Panc1 (cell line): ENCODE measurements around the gene CTRB1. TPM values are rescaled to one million over a fixed set of nuclear protein-coding genes. Genes with fewer than 3 reads are reported as not detected.

ENCODE experiments used
- ATAC-seq: fragments of 200-7000 bp; cut with Tn5 transposase; 2 replicates; pipeline ENCODE4 v1.9.1; 2020; ENCODE audit warnings: mild to moderate bottlenecking, moderate library complexity
- BruUV-seq: library from RNA; stranded (reverse); fragments of 400-500 nt; replicated peaks from 2 replicates; lab custom pipeline; 2021; lab: Mats Ljungman, UMichigan
- CTCF ChIA-PET: fragments of 300-600 bp; sonication (Branson Sonifier 250); formaldehyde crosslinking; loops from one replicate; lab custom pipeline; 2022; ENCODE audit warnings: antibody characterized with exemption; lab: Charles Lee
- POLR2A ChIA-PET: fragments of 300-600 bp; sonication (Branson Sonifier 250); formaldehyde crosslinking; loops from one replicate; lab custom pipeline; 2022; ENCODE audit warnings: antibody characterized with exemption; lab: Charles Lee
- DNase-seq: peaks from one replicate; pipeline ENCODE4 v3.0.0-alpha.2; 2010; ENCODE audit warnings: low read depth, low spot score
- H3K27ac ChIP-seq: 2 replicates; pipeline ENCODE4 v1.5.1; 2011; ENCODE audit warnings: mild to moderate bottlenecking, low read length, inconsistent platforms
- H3K27me3 ChIP-seq: fragments of 200-500 bp; sonication (Bioruptor generic); 2 replicates; pipeline ENCODE4 v1.6.0; 2014; ENCODE audit warnings: low read length, inconsistent platforms; ENCODE audit not compliant: control insufficient read depth, insufficient read depth
- H3K36me3 ChIP-seq: fragments of 200-500 bp; sonication (Bioruptor generic); 2 replicates; pipeline ENCODE4 v1.5.1; 2014; ENCODE audit warnings: inconsistent platforms, mild to moderate bottlenecking, low read length, moderate library complexity; ENCODE audit not compliant: control insufficient read depth, insufficient read depth
- H3K4me1 ChIP-seq: 2 replicates; pipeline ENCODE4 v1.5.1; 2011; ENCODE audit warnings: inconsistent platforms, mild to moderate bottlenecking, low read length, moderate library complexity; ENCODE audit not compliant: control insufficient read depth, insufficient read depth
- H3K4me3 ChIP-seq, 2 experiments: 2 replicates each; pipeline ENCODE4 v1.5.1; 2011 to 2012; ENCODE audit warnings: low read depth in 2 of 2, low read length in 2 of 2, mild to moderate bottlenecking in 2 of 2, inconsistent platforms in 1 of 2, moderate library complexity in 1 of 2
- H3K9me3 ChIP-seq: fragments of 200-500 bp; sonication (Bioruptor generic); 2 replicates; pipeline ENCODE4 v1.5.1; 2014; ENCODE audit warnings: low read depth, mild to moderate bottlenecking, inconsistent platforms, low read length, moderate library complexity; ENCODE audit not compliant: control insufficient read depth, insufficient read depth
- POLR2AphosphoS5 ChIP-seq: IDR thresholded peaks from 2 replicates; pipeline ENCODE4 v1.6.1; 2012; ENCODE audit warnings: mild to moderate bottlenecking, low read depth, low read length, moderate library complexity
- SIN3A ChIP-seq: IDR thresholded peaks from 2 replicates; pipeline ENCODE4 v1.6.1; 2012; ENCODE audit warnings: low read depth, mild to moderate bottlenecking, low read length, moderate library complexity, borderline replicate concordance; ENCODE audit not compliant: insufficient read depth
- TCF7L2 ChIP-seq: IDR thresholded peaks from 2 replicates; pipeline ENCODE4 v1.6.1; 2011; ENCODE audit warnings: mild to moderate bottlenecking, low read depth, low read length, inconsistent platforms
- in situ Hi-C: cut with HindIII; loops from 2 replicates; pipeline ENCODE4 v1.10.0; 2016; ENCODE audit warnings: low sequenced_read_pairs, low pct_unique_long_range_greater_than_20kb
- intact Hi-C: fragments of 100-400 bp; cut with micrococcal nuclease; formaldehyde crosslinking; loops from one replicate; pipeline ENCODE4 v1.10.0; 2022; ENCODE audit not compliant: unreplicated experiment
- total RNA-seq: library from RNA; stranded (reverse); gene quantifications from one replicate; pipeline ENCODE4 v1.2.1, GENCODE V29; 2021; ENCODE audit not compliant: unreplicated experiment
- TF ChIP-seq, protein P1 (sequence below), 2 experiments: IDR thresholded peaks; 2 replicates each; pipeline ENCODE4 v1.6.1; 2011 to 2012; ENCODE audit warnings: low read depth in 2 of 2, control low read depth in 1 of 2, low read length in 1 of 2, mild to moderate bottlenecking in 1 of 2, moderate library complexity in 1 of 2; ENCODE audit not compliant: insufficient read depth in 1 of 2
- TF ChIP-seq, protein P2 (sequence below): fragments of 450-650 bp; IDR thresholded peaks from 2 replicates; pipeline ENCODE4 v1.5.1; 2017; ENCODE audit warnings: mild to moderate bottlenecking

The CTRB1 gene
- total RNA-seq, 1 experiment from 2014 or later: 2.7 TPM

DNA sequence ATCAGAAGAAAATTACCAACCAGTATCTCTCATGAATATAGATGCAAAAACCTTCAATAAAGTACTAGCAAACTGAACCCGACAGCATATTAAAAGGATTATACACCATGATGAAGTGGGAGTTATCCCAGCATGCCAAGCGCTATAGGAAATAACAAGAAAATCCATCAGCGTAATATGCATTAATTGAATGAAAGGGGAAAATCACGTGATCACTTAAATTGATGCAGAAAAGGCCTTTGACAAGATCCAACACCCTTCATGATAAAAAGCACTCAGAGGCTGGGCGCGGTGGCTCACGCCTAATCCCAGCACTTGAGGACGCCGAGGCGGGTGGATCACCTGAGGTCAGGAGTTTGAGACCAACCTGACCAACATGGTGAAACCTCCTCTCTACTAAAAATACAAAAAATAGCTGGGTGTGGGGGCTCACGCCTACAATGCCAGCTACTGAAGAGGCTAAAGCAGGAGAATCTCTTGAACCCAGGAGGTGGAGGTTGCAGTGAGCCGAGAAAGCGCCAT, 16.7 kb upstream of the CTRB1 start:
- H3K27ac ChIP-seq: no peak overlapping the region
- no peak for ATAC-seq
- H3K9me3 ChIP-seq: no peaks in the 10 kb centered on the region
- H3K4me1 ChIP-seq: no peaks in the 10 kb centered on the region
- in situ Hi-C loops: no loop called here
- no peak overlapping the region for H3K4me3 ChIP-seq
- TF ChIP-seq POLR2AphosphoS5: no peak
- TF ChIP-seq TCF7L2: no peak
- TF ChIP-seq, protein P1, sequence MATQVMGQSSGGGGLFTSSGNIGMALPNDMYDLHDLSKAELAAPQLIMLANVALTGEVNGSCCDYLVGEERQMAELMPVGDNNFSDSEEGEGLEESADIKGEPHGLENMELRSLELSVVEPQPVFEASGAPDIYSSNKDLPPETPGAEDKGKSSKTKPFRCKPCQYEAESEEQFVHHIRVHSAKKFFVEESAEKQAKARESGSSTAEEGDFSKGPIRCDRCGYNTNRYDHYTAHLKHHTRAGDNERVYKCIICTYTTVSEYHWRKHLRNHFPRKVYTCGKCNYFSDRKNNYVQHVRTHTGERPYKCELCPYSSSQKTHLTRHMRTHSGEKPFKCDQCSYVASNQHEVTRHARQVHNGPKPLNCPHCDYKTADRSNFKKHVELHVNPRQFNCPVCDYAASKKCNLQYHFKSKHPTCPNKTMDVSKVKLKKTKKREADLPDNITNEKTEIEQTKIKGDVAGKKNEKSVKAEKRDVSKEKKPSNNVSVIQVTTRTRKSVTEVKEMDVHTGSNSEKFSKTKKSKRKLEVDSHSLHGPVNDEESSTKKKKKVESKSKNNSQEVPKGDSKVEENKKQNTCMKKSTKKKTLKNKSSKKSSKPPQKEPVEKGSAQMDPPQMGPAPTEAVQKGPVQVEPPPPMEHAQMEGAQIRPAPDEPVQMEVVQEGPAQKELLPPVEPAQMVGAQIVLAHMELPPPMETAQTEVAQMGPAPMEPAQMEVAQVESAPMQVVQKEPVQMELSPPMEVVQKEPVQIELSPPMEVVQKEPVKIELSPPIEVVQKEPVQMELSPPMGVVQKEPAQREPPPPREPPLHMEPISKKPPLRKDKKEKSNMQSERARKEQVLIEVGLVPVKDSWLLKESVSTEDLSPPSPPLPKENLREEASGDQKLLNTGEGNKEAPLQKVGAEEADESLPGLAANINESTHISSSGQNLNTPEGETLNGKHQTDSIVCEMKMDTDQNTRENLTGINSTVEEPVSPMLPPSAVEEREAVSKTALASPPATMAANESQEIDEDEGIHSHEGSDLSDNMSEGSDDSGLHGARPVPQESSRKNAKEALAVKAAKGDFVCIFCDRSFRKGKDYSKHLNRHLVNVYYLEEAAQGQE (IDR thresholded peaks at IDR 0.05; ENCODE audit: insufficient read depth in 1 of 2, low read depth in 2 of 2, low read length in 1 of 2): no peak
- TF ChIP-seq SIN3A: no peak
- TF ChIP-seq, protein P2, sequence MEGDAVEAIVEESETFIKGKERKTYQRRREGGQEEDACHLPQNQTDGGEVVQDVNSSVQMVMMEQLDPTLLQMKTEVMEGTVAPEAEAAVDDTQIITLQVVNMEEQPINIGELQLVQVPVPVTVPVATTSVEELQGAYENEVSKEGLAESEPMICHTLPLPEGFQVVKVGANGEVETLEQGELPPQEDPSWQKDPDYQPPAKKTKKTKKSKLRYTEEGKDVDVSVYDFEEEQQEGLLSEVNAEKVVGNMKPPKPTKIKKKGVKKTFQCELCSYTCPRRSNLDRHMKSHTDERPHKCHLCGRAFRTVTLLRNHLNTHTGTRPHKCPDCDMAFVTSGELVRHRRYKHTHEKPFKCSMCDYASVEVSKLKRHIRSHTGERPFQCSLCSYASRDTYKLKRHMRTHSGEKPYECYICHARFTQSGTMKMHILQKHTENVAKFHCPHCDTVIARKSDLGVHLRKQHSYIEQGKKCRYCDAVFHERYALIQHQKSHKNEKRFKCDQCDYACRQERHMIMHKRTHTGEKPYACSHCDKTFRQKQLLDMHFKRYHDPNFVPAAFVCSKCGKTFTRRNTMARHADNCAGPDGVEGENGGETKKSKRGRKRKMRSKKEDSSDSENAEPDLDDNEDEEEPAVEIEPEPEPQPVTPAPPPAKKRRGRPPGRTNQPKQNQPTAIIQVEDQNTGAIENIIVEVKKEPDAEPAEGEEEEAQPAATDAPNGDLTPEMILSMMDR: no peak
- H3K27me3 ChIP-seq: no peaks in the 10 kb centered on the region
- intact Hi-C loops: no loop called here
- no peaks in the 10 kb centered on the region for H3K36me3 ChIP-seq
- BruUV-seq: no TSS peak
- POLR2A ChIA-PET: no interaction called here
- CTCF ChIA-PET: interaction anchor here (0.5 kb wide), 1 partner anchor 16 kb away, joined by 3 read pairs; no protein-coding TSS in a partner anchor
- DNase-seq: no peak

DNA sequence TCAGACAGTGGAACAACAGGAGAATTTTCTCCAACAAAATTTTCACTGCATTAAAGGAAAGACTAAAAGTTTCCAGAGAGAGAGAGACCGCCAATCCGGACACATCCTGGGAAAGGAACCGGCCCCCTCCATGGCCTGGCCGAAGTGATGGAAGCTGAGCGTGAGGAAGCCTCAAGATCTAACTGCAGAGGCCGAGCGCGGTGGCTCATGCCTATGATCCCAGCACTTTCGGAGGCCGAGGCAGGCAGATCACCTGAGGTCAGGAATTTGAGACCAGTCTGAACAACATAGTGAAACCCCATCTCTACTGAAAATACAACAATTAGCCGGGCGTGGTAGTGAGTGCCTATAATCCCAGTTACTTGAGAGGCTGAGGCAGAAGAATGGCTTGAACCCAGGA, 15.7 kb upstream of the CTRB1 start:
- H3K27me3 ChIP-seq: no peaks in the 10 kb centered on the region
- ChIA-PET CTCF (interaction anchor here (0.7 kb wide), 1 partner anchor 22 kb away, joined by 14 read pairs; no protein-coding TSS in a partner anchor), POLR2A (no interaction called here)
- no peak overlapping the region for H3K27ac ChIP-seq
- H3K4me3 ChIP-seq: no peak overlapping the region
- TF ChIP-seq TCF7L2 (no peak), POLR2AphosphoS5 (no peak), SIN3A (no peak)
- TF ChIP-seq, protein P2: no peak
- TF ChIP-seq, protein P1 (IDR thresholded peaks at IDR 0.05; ENCODE audit: insufficient read depth in 1 of 2, low read depth in 2 of 2, low read length in 1 of 2): no peak
- ATAC-seq (no peak), DNase-seq (no peak)
- H3K36me3 ChIP-seq: no peaks in the 10 kb centered on the region
- BruUV-seq: no TSS peak
- intact Hi-C loops: no loop called here
- in situ Hi-C loops: no loop called here
- H3K9me3 ChIP-seq: no peaks in the 10 kb centered on the region
- no peaks in the 10 kb centered on the region for H3K4me1 ChIP-seq
